HL-60 (cell line): ENCODE measurements around the gene CHCHD3.

ENCODE experiments used
- DNase-seq, 2 experiments: peaks; one replicate each; pipeline ENCODE4 v3.0.0-alpha.2; 2010 to 2020; ENCODE audit warnings: low read depth in 1 of 2, low spot score in 1 of 2
- H3K27ac ChIP-seq: fragments of 250-450 bp; sonication (Bioruptor Pico); replicated peaks from 2 replicates; pipeline ENCODE4 v1.5.1; 2020; ENCODE audit warnings: mild to moderate bottlenecking, moderate library complexity
- H3K27me3 ChIP-seq: fragments of 250-450 bp; sonication (Bioruptor Pico); 2 replicates; pipeline ENCODE4 v1.5.1; 2021; ENCODE audit warnings: mild to moderate bottlenecking, moderate library complexity; ENCODE audit not compliant: insufficient read depth, poor library complexity, severe bottlenecking
- H3K4me3 ChIP-seq: replicated peaks from 2 replicates; pipeline ENCODE4 v1.5.1; 2011; ENCODE audit warnings: mild to moderate bottlenecking, control low read depth, low read length; ENCODE audit not compliant: insufficient read depth
- GABPA ChIP-seq: IDR thresholded peaks from 2 replicates; pipeline ENCODE4 v1.6.1; 2012; ENCODE audit warnings: low read depth
- POLR2AphosphoS5 ChIP-seq: IDR thresholded peaks from 2 replicates; pipeline ENCODE4 v1.6.1; 2012; ENCODE audit warnings: low read depth
- SPI1 ChIP-seq: IDR thresholded peaks from 2 replicates; pipeline ENCODE4 v1.6.1; 2012; ENCODE audit warnings: low read depth, mild to moderate bottlenecking, borderline replicate concordance
- TF ChIP-seq, protein P1 (sequence below): IDR thresholded peaks from one replicate; pipeline ENCODE4 v1.5.1; 2011; ENCODE audit warnings: low read length, control low read depth, inconsistent platforms; ENCODE audit not compliant: insufficient read depth
- TF ChIP-seq, protein P2 (sequence below): IDR thresholded peaks from 2 replicates; pipeline ENCODE4 v1.6.1; 2012; ENCODE audit warnings: low read depth; ENCODE audit not compliant: insufficient replicate concordance

The CHCHD3 gene

DNA sequence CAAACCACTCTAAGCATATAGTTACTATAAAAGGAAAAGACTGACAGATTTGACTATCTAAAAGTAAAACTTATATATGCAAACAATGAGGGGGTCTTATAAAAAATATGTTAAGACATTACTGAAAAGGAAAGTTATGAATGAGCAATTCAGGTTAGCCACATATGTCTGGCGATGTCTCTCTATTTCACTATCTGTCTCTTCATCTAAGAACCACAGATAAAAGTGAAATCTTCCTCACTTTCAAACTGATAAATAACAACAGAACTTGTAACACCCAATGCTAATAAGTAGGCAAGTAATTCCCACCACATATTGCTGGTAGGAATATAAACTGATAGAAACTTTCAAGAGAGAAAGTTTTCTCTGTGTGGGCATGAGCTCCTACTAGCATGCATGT, 138.2 kb downstream of the CHCHD3 start:
- no peak overlapping the region for H3K4me3 ChIP-seq
- DNase-seq, result no peak
- TF ChIP-seq, protein P1, sequence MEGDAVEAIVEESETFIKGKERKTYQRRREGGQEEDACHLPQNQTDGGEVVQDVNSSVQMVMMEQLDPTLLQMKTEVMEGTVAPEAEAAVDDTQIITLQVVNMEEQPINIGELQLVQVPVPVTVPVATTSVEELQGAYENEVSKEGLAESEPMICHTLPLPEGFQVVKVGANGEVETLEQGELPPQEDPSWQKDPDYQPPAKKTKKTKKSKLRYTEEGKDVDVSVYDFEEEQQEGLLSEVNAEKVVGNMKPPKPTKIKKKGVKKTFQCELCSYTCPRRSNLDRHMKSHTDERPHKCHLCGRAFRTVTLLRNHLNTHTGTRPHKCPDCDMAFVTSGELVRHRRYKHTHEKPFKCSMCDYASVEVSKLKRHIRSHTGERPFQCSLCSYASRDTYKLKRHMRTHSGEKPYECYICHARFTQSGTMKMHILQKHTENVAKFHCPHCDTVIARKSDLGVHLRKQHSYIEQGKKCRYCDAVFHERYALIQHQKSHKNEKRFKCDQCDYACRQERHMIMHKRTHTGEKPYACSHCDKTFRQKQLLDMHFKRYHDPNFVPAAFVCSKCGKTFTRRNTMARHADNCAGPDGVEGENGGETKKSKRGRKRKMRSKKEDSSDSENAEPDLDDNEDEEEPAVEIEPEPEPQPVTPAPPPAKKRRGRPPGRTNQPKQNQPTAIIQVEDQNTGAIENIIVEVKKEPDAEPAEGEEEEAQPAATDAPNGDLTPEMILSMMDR, result no peak
- TF ChIP-seq, protein P2, sequence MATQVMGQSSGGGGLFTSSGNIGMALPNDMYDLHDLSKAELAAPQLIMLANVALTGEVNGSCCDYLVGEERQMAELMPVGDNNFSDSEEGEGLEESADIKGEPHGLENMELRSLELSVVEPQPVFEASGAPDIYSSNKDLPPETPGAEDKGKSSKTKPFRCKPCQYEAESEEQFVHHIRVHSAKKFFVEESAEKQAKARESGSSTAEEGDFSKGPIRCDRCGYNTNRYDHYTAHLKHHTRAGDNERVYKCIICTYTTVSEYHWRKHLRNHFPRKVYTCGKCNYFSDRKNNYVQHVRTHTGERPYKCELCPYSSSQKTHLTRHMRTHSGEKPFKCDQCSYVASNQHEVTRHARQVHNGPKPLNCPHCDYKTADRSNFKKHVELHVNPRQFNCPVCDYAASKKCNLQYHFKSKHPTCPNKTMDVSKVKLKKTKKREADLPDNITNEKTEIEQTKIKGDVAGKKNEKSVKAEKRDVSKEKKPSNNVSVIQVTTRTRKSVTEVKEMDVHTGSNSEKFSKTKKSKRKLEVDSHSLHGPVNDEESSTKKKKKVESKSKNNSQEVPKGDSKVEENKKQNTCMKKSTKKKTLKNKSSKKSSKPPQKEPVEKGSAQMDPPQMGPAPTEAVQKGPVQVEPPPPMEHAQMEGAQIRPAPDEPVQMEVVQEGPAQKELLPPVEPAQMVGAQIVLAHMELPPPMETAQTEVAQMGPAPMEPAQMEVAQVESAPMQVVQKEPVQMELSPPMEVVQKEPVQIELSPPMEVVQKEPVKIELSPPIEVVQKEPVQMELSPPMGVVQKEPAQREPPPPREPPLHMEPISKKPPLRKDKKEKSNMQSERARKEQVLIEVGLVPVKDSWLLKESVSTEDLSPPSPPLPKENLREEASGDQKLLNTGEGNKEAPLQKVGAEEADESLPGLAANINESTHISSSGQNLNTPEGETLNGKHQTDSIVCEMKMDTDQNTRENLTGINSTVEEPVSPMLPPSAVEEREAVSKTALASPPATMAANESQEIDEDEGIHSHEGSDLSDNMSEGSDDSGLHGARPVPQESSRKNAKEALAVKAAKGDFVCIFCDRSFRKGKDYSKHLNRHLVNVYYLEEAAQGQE, result no peak
- no peak for TF ChIP-seq POLR2AphosphoS5
- TF ChIP-seq GABPA, result no peak
- no peak for TF ChIP-seq SPI1
- H3K27ac ChIP-seq, result no peak overlapping the region
- no peaks in the 10 kb centered on the region for H3K27me3 ChIP-seq

DNA sequence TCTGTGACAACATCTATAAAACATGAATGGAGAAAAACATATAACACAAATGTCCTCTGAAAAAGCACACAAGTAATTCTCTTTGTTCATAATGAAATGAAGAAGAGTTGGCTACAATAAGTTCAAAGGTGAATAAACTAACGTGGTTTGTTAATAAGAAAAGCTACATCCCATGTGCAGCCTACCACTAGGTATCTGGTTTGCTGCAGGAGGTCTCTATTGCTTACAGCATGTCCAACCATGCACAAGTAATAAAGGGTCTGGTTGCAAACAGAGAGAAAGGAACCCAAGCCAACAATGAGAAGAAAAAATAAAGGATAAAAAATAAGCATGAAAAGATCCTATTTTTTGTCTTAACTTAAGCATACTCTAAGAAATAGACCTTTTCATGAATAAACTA, 139.2 kb downstream of the CHCHD3 start:
- H3K27me3 ChIP-seq, result no peaks in the 10 kb centered on the region
- H3K27ac ChIP-seq, result no peak overlapping the region
- no peak overlapping the region for H3K4me3 ChIP-seq
- no peak for DNase-seq
- TF ChIP-seq SPI1 (no peak), POLR2AphosphoS5 (no peak), GABPA (no peak)
- TF ChIP-seq, protein P2, result no peak
- TF ChIP-seq, protein P1, result no peak

DNA sequence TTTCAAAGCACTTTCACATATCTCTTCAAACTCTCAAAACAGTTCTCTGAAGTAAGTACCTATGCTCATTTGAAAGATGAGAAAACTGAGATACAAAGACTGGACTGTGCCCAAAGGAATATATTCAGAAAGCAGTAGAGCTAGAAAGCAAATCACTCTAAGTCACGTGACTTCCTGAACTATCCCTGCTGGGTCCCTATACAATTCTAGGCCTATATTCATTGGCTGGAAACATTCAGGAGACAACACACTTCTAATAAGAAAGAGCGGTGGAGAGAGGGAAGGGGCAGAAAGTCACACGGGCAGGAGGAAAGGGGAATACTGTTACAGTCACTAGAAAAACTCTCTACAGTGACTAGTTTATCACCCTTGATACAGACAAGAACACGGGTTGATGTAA, 140.0 kb downstream of the CHCHD3 start:
- Histone ChIP-seq H3K4me3 (no peak overlapping the region), H3K27me3 (no peaks in the 10 kb centered on the region), H3K27ac (peak overlapping the region; percentile 16)
- TF ChIP-seq, protein P1, result no peak
- no peak for TF ChIP-seq GABPA
- TF ChIP-seq SPI1, result no peak
- TF ChIP-seq POLR2AphosphoS5, result no peak
- TF ChIP-seq, protein P2, result no peak
- no peak for DNase-seq
